AG04450 (cell line): ENCODE measurements around the gene FAR2. TPM values are rescaled to one million over a fixed set of nuclear protein-coding genes. Genes with fewer than 3 reads are reported as not detected.
"Not testable (repeated sequence)": the region's sequence is repeated elsewhere in the genome, so short reads cannot be mapped to it uniquely, and the experiment has no call there.

Experiments
- CTCF ChIA-PET: fragments of 300-600, 350-600 bp; formaldehyde crosslinking; extraction: SDS; loops from one replicate; lab custom pipeline; 2022; ENCODE audit warnings: antibody characterized with exemption, inconsistent platforms; lab: Charles Lee
- POLR2A ChIA-PET: fragments of 350-600 bp; formaldehyde crosslinking; extraction: SDS; loops from one replicate; lab custom pipeline; 2021; ENCODE audit warnings: antibody characterized with exemption, inconsistent platforms; lab: Yijun Ruan, JAX
- DNase-seq: peaks from one replicate; pipeline ENCODE4 v3.0.0-alpha.2; 2011; ENCODE audit warnings: low read depth, low spot score
- H3K27ac ChIP-seq: one replicate; pipeline ENCODE4 v1.5.1; 2012; ENCODE audit warnings: low read depth, low read length, control low read depth
- H3K27me3 ChIP-seq: one replicate; pipeline ENCODE4 v1.6.0; 2012; ENCODE audit warnings: low read length; ENCODE audit not compliant: control insufficient read depth, insufficient read depth
- H3K4me3 ChIP-seq: 2 replicates; pipeline ENCODE4 v1.5.1; 2011; ENCODE audit warnings: mild to moderate bottlenecking, low read depth, low read length, control low read depth
- H3K9me3 ChIP-seq: 2 replicates; pipeline ENCODE4 v1.5.1; 2012; ENCODE audit warnings: low read length; ENCODE audit not compliant: control insufficient read depth, insufficient read depth
- polyA plus RNA-seq: library from polyadenylated mRNA; depleted of rRNA; stranded (reverse); fragments of >200 nt; gene quantifications from 2 replicates; pipeline ENCODE4 v1.2.3, GENCODE V29; 2011
- TF ChIP-seq, protein P1 (sequence below): IDR thresholded peaks from 2 replicates; pipeline ENCODE4 v1.5.1; 2011; ENCODE audit warnings: low read depth, low read length, control low read depth, inconsistent platforms

FAR2 gene
- polyA plus RNA-seq, 1 experiment = 3.4 TPM

DNA sequence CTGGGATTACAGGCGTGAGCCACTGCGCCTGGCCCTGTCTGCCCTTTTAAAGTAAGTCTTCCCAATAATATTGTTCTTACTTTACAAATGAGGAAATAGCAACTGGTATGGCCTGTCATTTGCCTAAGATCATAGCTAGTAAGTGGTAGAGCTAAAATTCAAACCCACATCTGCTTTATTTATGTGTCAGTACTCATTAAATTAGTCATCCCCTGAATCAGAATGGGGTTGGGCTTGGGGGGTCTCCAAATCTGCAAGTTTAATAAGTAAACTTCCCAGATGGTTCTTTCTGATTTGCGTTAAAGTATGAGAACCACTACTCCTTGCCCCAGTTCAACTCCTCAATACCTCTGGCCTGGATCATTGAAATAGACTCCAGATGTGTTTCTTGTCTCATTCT lies 96.2 kb downstream of the FAR2 start:
- TF ChIP-seq, protein P1, sequence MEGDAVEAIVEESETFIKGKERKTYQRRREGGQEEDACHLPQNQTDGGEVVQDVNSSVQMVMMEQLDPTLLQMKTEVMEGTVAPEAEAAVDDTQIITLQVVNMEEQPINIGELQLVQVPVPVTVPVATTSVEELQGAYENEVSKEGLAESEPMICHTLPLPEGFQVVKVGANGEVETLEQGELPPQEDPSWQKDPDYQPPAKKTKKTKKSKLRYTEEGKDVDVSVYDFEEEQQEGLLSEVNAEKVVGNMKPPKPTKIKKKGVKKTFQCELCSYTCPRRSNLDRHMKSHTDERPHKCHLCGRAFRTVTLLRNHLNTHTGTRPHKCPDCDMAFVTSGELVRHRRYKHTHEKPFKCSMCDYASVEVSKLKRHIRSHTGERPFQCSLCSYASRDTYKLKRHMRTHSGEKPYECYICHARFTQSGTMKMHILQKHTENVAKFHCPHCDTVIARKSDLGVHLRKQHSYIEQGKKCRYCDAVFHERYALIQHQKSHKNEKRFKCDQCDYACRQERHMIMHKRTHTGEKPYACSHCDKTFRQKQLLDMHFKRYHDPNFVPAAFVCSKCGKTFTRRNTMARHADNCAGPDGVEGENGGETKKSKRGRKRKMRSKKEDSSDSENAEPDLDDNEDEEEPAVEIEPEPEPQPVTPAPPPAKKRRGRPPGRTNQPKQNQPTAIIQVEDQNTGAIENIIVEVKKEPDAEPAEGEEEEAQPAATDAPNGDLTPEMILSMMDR = no peak
- Histone ChIP-seq H3K27ac (no peak overlapping the region), H3K9me3 (no peaks in the 10 kb centered on the region), H3K27me3 (no peaks in the 10 kb centered on the region), H3K4me3 (no peak overlapping the region)
- DNase-seq = no peak
- ChIA-PET CTCF (interaction anchor here (0.7 kb wide), 1 partner anchor 9 kb away, joined by 3 read pairs; no protein-coding TSS in a partner anchor), POLR2A (no interaction called here)

DNA sequence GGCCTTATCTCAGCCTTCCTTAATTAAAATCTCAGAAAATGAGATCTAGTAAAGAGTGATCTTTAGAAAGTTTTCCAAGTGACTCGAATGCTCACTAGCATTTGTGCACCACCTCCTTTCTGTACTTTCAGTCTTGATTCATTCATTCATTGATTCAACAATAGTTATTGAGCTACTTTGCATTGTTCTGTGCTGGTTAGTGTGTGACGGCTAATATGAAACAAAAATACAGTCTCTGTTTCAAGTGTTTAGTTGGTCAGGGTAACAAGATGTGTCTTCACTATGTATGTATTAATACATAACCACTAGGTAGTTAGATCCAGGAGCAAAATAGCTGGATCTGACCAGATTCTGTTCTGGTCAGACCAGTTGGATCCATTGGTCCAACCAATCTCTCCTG lies 100.9 kb downstream of the FAR2 start:
- CTCF ChIA-PET = no interaction called here

DNA sequence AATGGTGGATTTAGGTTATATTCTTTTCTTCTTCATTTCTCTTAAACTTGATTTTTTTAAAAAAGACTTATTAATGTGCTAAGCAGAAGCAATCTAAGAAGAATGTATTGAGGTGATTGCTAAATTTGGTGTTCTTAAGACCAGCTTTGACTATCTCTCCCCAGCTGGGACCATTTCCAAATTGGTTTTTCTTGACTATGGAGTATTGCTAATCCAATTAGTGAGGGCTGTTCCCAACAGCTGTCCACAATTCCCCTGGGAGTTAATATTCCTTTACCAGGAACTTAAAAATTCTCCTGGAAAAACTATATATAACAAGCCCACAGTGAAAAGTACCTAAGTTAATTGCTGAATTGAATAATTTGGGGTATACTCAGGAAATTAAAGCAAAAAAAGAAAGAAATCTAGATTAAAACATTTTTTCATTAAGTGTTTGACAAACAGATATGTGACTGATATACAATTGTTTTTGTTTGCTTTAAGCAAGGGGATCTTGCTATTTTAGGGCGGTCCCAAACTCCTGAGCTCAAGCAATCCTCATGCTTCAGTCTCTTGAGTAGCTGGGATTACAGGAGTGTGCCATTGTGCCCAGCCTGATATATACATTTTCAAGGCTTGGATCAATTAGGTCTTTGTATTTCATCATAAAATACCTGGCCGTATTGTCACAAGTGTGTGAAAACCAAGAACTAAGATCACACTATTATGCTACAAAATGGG lies 105.0 kb downstream of the FAR2 start:
- no peak overlapping the region for H3K27ac ChIP-seq
- ChIA-PET POLR2A (no interaction called here), CTCF (interaction anchor here (0.7 kb wide), 1 partner anchor 8 kb away, joined by 3 read pairs; no protein-coding TSS in a partner anchor)
- TF ChIP-seq, protein P1 = no peak
- H3K27me3 ChIP-seq = no peaks in the 10 kb centered on the region
- H3K4me3 ChIP-seq = no peak overlapping the region
- peaks cover 6% of the 10 kb centered on the region; the same call in 1 of the 2 replicates for H3K9me3 ChIP-seq
- DNase-seq = no peak

More for the DNA sequence above, 100.9 kb downstream of the FAR2 start:
- no peak overlapping the region for H3K4me3 ChIP-seq
- POLR2A ChIA-PET = no interaction called here
- H3K27ac ChIP-seq = no peak overlapping the region
- TF ChIP-seq, protein P1 = no peak
- H3K27me3 ChIP-seq = no peaks in the 10 kb centered on the region
- no peaks in the 10 kb centered on the region for H3K9me3 ChIP-seq
- DNase-seq = no peak

DNA sequence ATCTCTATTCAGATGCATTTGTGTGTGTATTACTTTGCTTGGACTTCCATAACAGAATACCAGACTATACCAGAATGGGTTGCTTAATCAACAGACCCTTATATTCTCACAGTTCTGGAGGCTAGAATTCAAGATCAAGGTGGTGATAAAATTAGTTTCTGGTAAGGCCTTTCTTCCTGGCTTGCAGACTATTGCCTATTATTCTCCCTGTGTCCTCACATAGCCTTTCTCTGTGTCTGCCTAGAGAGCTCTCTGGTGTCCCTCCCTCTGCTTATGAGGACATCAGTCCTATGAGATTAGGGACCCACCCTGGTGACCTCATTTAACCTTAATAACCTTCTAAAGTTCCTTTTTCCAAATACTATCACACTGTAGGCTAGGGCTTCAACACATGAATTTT lies 106.0 kb downstream of the FAR2 start:
- Histone ChIP-seq H3K27me3 (no peaks in the 10 kb centered on the region), H3K4me3 (no peak overlapping the region), H3K9me3 (peaks cover 6% of the 10 kb centered on the region; the same call in 1 of the 2 replicates), H3K27ac (no peak overlapping the region)
- DNase-seq = no peak
- TF ChIP-seq, protein P1 = no peak
- CTCF ChIA-PET = no interaction called here
- POLR2A ChIA-PET = no interaction called here

DNA sequence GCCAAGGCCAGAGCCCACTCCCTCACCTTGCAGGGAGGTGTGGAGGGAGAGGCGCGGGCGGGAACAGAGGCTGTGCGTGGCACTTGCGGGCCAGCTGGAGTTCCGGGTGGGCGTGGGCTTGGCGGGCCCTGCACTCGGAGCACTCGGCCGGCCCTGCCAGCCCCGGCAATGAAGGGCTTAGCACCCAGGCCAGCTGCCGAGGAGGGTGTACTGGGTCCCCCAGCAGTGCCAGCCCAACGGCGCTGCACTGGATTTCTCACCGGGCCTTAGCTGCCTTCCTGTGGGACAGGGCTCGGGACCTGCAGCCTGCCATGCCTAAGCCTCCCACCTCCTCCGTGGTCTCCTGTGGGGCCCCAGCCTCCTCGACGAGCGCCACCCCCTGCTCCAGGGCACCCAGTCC lies 107.5 kb downstream of the FAR2 start:
- peaks cover 6% of the 10 kb centered on the region; the same call in 1 of the 2 replicates for H3K9me3 ChIP-seq
- DNase-seq = no peak
- no peak overlapping the region for H3K27ac ChIP-seq
- TF ChIP-seq, protein P1 = no peak
- CTCF ChIA-PET = no interaction called here
- POLR2A ChIA-PET = no interaction called here
- H3K27me3 ChIP-seq = no peaks in the 10 kb centered on the region
- H3K4me3 ChIP-seq = no peak overlapping the region

DNA sequence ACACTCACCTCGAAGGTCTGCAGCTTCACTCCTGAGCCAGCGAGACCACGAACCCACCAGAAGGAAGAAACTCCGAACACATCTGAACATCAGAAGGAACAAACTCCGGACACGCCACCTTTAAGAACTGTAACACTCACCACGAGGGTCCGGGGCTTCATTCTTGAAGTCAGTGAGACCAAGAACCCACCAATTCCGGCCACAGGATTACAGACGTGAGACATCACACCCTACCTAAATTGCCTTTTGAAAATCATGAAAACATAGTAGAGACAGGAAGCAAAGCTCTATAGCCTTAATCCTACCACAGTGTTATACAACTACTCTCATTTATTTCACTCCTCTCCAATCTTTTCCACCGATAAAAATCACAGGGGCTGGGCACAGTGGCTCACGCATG lies 108.6 kb downstream of the FAR2 start:
- H3K27me3 ChIP-seq, H3K9me3 ChIP-seq, H3K27ac ChIP-seq, DNase-seq, H3K4me3 ChIP-seq, CTCF ChIA-PET, POLR2A ChIA-PET: not testable (repeated sequence)
